Measurements from ENCODE around the gene TGM2. TPM values are rescaled to one million over a fixed set of nuclear protein-coding genes. Genes with fewer than 3 reads are reported as not detected.

The TGM2 gene
- polyA plus RNA-seq, 2 of the 4 experiments (the other 2 are of a cell fraction): 173 to 441 TPM

DNA sequence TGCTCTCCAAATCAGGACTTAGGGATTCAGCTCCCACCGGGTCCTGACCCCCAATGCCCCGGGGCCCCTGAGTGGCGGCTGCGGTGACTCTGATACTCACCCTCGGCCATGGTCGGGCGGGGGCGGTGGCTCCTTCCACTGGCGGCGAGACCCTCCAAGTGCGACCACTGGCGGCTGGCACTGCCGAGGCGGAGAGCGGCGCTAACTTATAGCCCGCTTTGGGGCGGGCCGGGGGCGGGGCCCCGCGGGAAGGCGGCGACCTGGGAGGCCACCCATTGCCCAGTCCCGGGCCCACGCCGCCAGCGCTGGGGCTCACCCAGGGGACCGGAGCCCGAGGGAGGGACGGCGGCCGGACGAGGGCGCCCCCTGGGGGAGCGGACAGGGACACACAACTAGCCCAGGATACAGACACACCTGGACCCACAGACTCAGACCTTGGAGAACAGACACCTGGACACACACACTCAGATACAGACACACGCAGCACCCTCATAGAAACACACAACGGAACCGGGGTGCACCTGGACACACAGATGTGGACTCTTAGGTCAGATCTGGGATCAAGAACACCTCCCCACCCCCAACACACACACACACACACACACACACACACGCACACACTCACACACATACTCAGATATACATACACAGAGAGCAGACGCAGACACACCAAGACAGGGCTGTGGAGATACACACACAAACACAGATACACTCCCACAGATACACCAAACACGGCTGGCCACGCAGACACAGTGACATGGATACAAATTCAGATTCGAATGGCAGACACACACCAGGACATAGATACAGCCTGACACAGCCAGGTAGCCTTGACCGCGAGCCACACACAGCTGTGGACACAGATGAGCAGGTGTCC lies at the start of gene TGM2 (continued):
- TF ChIP-seq FOSL2 (IDR thresholded peaks at IDR 0.05) (no peak), FOSL2 (CRISPR knock-in tag; IDR thresholded peaks at IDR 0.05) (peak; percentile 16; the same call in 1 of the 2 replicates), HEYL (CRISPR knock-in tag; IDR thresholded peaks at IDR 0.05) (no peak), HOXB13 (CRISPR knock-in tag; IDR thresholded peaks at IDR 0.05; ENCODE audit: low read depth) (no peak), HOXA7 (CRISPR knock-in tag; IDR thresholded peaks at IDR 0.05) (no peak), EHMT2 (IDR thresholded peaks at IDR 0.05; ENCODE audit: low read depth) (no peak), CEBPB (IDR thresholded peaks at IDR 0.05) (no peak), ESRRA (IDR thresholded peaks at IDR 0.05; ENCODE audit: borderline replicate concordance, low read length) (no peak)
- TF ChIP-seq, protein P1, sequence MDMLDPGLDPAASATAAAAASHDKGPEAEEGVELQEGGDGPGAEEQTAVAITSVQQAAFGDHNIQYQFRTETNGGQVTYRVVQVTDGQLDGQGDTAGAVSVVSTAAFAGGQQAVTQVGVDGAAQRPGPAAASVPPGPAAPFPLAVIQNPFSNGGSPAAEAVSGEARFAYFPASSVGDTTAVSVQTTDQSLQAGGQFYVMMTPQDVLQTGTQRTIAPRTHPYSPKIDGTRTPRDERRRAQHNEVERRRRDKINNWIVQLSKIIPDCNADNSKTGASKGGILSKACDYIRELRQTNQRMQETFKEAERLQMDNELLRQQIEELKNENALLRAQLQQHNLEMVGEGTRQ (IDR thresholded peaks at IDR 0.05): no peak
- TF ChIP-seq, protein P2, sequence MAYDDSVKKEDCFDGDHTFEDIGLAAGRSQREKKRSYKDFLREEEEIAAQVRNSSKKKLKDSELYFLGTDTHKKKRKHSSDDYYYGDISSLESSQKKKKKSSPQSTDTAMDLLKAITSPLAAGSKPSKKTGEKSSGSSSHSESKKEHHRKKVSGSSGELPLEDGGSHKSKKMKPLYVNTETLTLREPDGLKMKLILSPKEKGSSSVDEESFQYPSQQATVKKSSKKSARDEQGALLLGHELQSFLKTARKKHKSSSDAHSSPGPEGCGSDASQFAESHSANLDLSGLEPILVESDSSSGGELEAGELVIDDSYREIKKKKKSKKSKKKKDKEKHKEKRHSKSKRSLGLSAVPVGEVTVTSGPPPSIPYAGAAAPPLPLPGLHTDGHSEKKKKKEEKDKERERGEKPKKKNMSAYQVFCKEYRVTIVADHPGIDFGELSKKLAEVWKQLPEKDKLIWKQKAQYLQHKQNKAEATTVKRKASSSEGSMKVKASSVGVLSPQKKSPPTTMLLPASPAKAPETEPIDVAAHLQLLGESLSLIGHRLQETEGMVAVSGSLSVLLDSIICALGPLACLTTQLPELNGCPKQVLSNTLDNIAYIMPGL (CRISPR knock-in tag; IDR thresholded peaks at IDR 0.05; ENCODE audit: borderline replicate concordance): no peak

DNA sequence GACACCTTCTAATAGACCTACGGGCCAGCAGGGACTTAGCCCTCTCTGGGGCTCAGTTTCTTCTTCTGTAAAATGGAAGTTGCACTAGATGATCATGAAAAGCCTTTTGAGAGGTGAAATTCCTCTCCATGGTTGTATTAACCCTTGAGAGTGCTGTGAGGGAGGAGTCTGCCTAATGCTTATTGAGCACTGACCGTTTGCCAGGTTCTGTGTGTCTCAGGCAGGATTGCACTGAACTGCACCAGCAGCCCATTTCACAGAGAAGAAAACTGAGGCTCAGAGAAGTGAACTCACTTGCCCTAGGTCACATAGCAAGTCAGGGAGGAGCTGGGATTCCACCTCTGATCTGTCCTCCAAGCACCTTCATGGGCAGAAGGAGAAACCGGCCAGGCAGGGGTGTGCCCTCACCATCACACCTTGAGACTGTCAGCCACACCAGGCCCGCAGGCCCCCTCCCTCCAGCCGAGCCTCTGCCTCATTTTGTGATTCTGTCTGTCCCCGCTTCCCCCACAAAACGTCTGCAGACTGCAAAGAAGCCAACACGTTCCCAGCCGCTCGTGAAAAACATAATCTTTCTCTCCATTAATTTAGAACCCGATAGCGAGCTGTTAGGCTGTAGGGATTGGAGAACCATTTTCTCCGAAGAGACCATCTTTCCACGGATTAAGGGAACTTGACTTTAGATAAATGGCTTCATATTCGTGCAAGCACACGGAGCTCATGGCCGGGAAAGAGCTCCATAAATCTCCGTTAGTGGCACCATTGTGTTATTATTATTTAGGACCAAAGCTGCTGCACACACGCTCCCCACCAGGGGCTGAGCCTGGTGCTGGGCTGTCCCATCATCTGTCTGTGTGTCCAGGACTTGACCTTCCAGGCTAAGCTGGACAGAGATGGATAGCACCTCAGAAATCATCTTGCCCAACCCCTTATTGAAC lies 49.5 kb upstream of the TGM2 start:
- ChIA-PET POLR2A (no interaction called here), CTCF (interaction anchor here (1.5 to 23.9 kb wide), 6 partner anchors 11 to 161 kb away, joined by 4 to 818 read pairs (median 178); partner anchors contain the start of gene TGM2)
- Histone ChIP-seq H3K27ac (peak overlapping the region in 1 of 2 experiments; percentile 98; a peak in 3 of 6 replicates), H3K9me3 (no peaks in the 10 kb centered on the region), H3K4me1 (peaks cover 49% of the 10 kb centered on the region), H3K4me2 (no peak overlapping the region), H3K4me3 (no peak overlapping the region)
- no peak for TF ChIP-seq GATA3 (IDR thresholded peaks at IDR 0.05; ENCODE audit: borderline replicate concordance)
- no peak for TF ChIP-seq RAD21 (conservative IDR thresholded peaks at IDR 0.05 in 1 of 2, IDR thresholded peaks at IDR 0.05 in 1 of 2)
- TF ChIP-seq JUN (IDR thresholded peaks at IDR 0.05): no peak
- TF ChIP-seq TP53 (CRISPR knock-in tag; IDR thresholded peaks at IDR 0.05): no peak
- peak; percentile 57; the same call in 1 of the 2 replicates for TF ChIP-seq KDM1A (IDR thresholded peaks at IDR 0.05; ENCODE audit: low read depth)
- no peak for TF ChIP-seq MYC (IDR thresholded peaks at IDR 0.05; ENCODE audit: borderline replicate concordance, low read length)
- TF ChIP-seq NFE2L2 (conservative IDR thresholded peaks at IDR 0.05; ENCODE audit: low read length): no peak
- 67% methylated on average over 19 of the region's 19 CpGs for WGBS (ENCODE audit: missing lambda C conversion rate)
- peak in 1 of 2 experiments; percentile 36 for DNase-seq (ENCODE audit: low read depth in 1 of 2, low spot score in 1 of 2)
- no peak for FAIRE-seq
- ATAC-seq: peak in 1 of 2 experiments; percentile 41; a peak in 3 of 6 replicates

DNA sequence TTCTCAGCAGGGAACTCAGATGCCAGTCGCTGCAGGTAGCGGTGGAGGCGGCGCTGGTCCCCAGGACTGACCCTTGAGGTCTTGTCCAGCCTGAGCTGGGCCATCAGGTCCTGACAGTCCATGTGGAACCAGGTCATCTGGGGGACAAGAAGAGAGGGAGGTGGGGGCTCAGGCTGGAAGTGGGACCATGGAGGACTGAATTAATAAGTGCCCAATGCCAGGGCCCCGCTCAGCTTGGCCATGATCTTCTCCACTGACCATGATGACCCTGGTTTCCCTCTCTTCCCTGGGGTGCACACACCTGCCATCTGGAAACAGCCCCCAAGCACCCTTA lies 48.5 kb upstream of the TGM2 start:
- peak overlapping the region in 1 of 2 experiments; percentile 79; a peak in 3 of 6 replicates for H3K27ac ChIP-seq
- no peaks in the 10 kb centered on the region for H3K9me3 ChIP-seq
- DNase-seq (ENCODE audit: low read depth in 1 of 2, low spot score in 1 of 2) (no peak), FAIRE-seq (no peak), ATAC-seq (no peak)
- no peak overlapping the region for H3K4me2 ChIP-seq
- POLR2A ChIA-PET: no interaction called here
- 94% methylated on average over 1 of the region's 5 CpGs for WGBS (ENCODE audit: missing lambda C conversion rate)
- H3K4me3 ChIP-seq: no peak overlapping the region
- peaks cover 46% of the 10 kb centered on the region for H3K4me1 ChIP-seq
- CTCF ChIA-PET: interaction anchor here (1.5 to 23.9 kb wide), 6 partner anchors 8 to 160 kb away, joined by 4 to 818 read pairs (median 211); partner anchors contain the start of gene TGM2
- TF ChIP-seq FOXS1 (CRISPR knock-in tag; IDR thresholded peaks at IDR 0.05) (no peak), TFCP2L1 (CRISPR knock-in tag; IDR thresholded peaks at IDR 0.05) (no peak), RNF2 (IDR thresholded peaks at IDR 0.05; ENCODE audit: borderline replicate concordance, low read depth) (no peak), EHMT2 (IDR thresholded peaks at IDR 0.05; ENCODE audit: low read depth) (no peak), POLR2AphosphoS2 (conservative IDR thresholded peaks at IDR 0.05; ENCODE audit: low read length) (no peak)
- TF ChIP-seq, protein P3, sequence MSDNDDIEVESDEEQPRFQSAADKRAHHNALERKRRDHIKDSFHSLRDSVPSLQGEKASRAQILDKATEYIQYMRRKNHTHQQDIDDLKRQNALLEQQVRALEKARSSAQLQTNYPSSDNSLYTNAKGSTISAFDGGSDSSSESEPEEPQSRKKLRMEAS (IDR thresholded peaks at IDR 0.05): no peak
- TF ChIP-seq, protein P4, sequence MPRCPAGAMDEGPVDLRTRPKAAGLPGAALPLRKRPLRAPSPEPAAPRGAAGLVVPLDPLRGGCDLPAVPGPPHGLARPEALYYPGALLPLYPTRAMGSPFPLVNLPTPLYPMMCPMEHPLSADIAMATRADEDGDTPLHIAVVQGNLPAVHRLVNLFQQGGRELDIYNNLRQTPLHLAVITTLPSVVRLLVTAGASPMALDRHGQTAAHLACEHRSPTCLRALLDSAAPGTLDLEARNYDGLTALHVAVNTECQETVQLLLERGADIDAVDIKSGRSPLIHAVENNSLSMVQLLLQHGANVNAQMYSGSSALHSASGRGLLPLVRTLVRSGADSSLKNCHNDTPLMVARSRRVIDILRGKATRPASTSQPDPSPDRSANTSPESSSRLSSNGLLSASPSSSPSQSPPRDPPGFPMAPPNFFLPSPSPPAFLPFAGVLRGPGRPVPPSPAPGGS (IDR thresholded peaks at IDR 0.05): no peak
- TF ChIP-seq, protein P1 (IDR thresholded peaks at IDR 0.05): no peak
- TF ChIP-seq, protein P5, sequence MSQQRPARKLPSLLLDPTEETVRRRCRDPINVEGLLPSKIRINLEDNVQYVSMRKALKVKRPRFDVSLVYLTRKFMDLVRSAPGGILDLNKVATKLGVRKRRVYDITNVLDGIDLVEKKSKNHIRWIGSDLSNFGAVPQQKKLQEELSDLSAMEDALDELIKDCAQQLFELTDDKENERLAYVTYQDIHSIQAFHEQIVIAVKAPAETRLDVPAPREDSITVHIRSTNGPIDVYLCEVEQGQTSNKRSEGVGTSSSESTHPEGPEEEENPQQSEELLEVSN (IDR thresholded peaks at IDR 0.05; ENCODE audit: borderline replicate concordance, low read depth): no peak
